Thyroid gland (tissue), 4 donors: ENCODE measurements around the gene S1PR5. TPM values are rescaled to one million over a fixed set of nuclear protein-coding genes. Genes with fewer than 3 reads are reported as not detected.

Experiments used
- DNase-seq, 2 donors: peaks; one replicate each; pipeline ENCODE4 v3.0.0-alpha.2; 2019
- H3K27ac ChIP-seq, 3 donors: fragments of 200-600 bp; sonication (generic); 1 replicate in 2 of 3; 2 replicates in 1 of 3; pipeline ENCODE4 v1.5.1; 2016 to 2019; ENCODE audit warnings: mild to moderate bottlenecking in 1 of 3, moderate library complexity in 1 of 3
- H3K27me3 ChIP-seq: fragments of 200-600 bp; sonication (generic); one replicate; pipeline ENCODE4 v1.5.1; 2019
- H3K36me3 ChIP-seq, 2 donors: fragments of 200-600 bp; sonication (generic); one replicate each; pipeline ENCODE4 v1.5.1; 2016 to 2019
- H3K4me1 ChIP-seq, 2 donors: fragments of 200-600 bp; sonication (generic); one replicate each; pipeline ENCODE4 v1.5.1; 2017 to 2019
- H3K4me3 ChIP-seq, 3 donors: fragments of 200-600 bp; sonication (generic); replicated peaks in 1 of 3; 1 replicate in 2 of 3; 2 replicates in 1 of 3; pipeline ENCODE4 v1.5.1; 2016; ENCODE audit warnings: mild to moderate bottlenecking in 1 of 3
- H3K9me3 ChIP-seq: fragments of 200-600 bp; sonication (generic); one replicate; pipeline ENCODE4 v1.5.1; 2017
- CTCF ChIP-seq, 6 experiments: fragments of 200-600 bp in 3 of 6; fragments of 450-650 bp in 3 of 6; sonication (generic) in 3 of 6; IDR thresholded peaks; one replicate each; pipeline ENCODE4 v1.5.1; 2016 to 2019; ENCODE audit warnings: antibody characterized with exemption in 6 of 6, mild to moderate bottlenecking in 2 of 6, inconsistent platforms in 1 of 6, moderate library complexity in 1 of 6
- POLR2A ChIP-seq, 2 donors: fragments of 450-650 bp; IDR thresholded peaks; one replicate each; pipeline ENCODE4 v1.6.1; 2017; ENCODE audit warnings: antibody characterized with exemption in 2 of 2, mild to moderate bottlenecking in 2 of 2, moderate library complexity in 1 of 2
- WGBS, 2 donors: methylation state at CpG; one replicate each; pipeline ENCODE4 v1.1.5; 2017; 5-methylcytosine and 5-hydroxymethylcytosine counted together
- intact Hi-C: fragments of 100-400 bp; cut with DNase I; formaldehyde crosslinking; loops from one replicate; pipeline ENCODE4 v1.15.1; 2023
- total RNA-seq, 4 donors: library from RNA; depleted of rRNA; stranded (reverse); fragments of >200 nt; gene quantifications; one replicate each; pipeline ENCODE4 v1.2.3, GENCODE V29; 2016

The S1PR5 gene
- total RNA-seq, 4 donors from 2014 or later, result 0.22 to 0.59 (median 0.27) TPM; not detected in 1

- 81 to 82% methylated on average over 11 to 13 of the region's 13 CpGs for WGBS, 2 donors
- H3K27ac ChIP-seq, result no peak overlapping the region
- intact Hi-C loops, result no loop called here
- H3K4me3 ChIP-seq, result no peak overlapping the region
- peaks cover 13 to 18% of the 10 kb centered on the region in 2 donors for H3K4me1 ChIP-seq
- H3K9me3 ChIP-seq, result no peaks in the 10 kb centered on the region
- no peaks in the 10 kb centered on the region for H3K36me3 ChIP-seq
- TF ChIP-seq POLR2A (IDR thresholded peaks at IDR 0.05), result no peak
- no peak for TF ChIP-seq CTCF (IDR thresholded peaks at IDR 0.05)
- DNase-seq, result no peak
- H3K27me3 ChIP-seq, result peaks cover 7% of the 10 kb centered on the region
Measured at GRCh38 chr19:10521461-10522171, 4.4 kb upstream of the S1PR5 start.

- no peak overlapping the region for H3K27ac ChIP-seq
- intact Hi-C loops, result no loop called here
- H3K4me1 ChIP-seq, result peaks cover 13 to 18% of the 10 kb centered on the region in 2 donors
- 79 to 86% methylated on average over 13 to 15 of the region's 15 CpGs for WGBS, 2 donors
- peaks cover 7% of the 10 kb centered on the region for H3K27me3 ChIP-seq
- H3K4me3 ChIP-seq, result no peak overlapping the region
- no peaks in the 10 kb centered on the region for H3K36me3 ChIP-seq
- TF ChIP-seq POLR2A (IDR thresholded peaks at IDR 0.05) (no peak), CTCF (IDR thresholded peaks at IDR 0.05) (no peak)
- H3K9me3 ChIP-seq, result no peaks in the 10 kb centered on the region
- no peak for DNase-seq
Measured at GRCh38 chr19:10520652-10521318, 3.5 kb upstream of the S1PR5 start.

DNA sequence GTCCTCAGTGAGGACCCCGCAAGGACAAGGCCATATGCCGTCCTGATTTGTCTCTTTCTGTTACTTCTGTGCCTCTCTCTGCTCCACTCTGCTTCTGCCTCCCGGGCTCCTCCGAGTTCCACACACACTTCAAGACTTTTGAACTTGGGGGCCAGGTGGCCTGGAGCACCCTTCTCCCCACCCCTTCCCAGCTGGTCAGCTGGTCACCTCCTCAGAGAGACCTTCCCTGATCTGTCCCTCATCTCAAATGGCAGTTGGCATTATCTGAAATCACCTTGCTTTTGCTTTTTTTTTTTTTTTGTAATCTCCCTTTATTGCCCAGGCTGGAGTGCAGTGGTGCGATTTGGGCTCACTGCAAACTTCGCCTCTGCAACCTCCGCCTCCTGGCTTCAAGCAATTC is 2.2 kb upstream of the S1PR5 start:
- peaks cover 7% of the 10 kb centered on the region for H3K27me3 ChIP-seq
- intact Hi-C loops, result no loop called here

GRCh38 chr19:10518444-10519361 is 1.5 kb upstream of the S1PR5 start:
- peaks cover 11% of the 10 kb centered on the region for H3K27me3 ChIP-seq
- DNase-seq, result no peak

More for the DNA sequence above, 2.2 kb upstream of the S1PR5 start:
- WGBS, 2 donors, result 78 to 80% methylated on average over 7 of the region's 7 CpGs
- Histone ChIP-seq H3K4me1 (peaks cover 13 to 21% of the 10 kb centered on the region in 2 donors), H3K9me3 (no peaks in the 10 kb centered on the region), H3K36me3 (no peaks in the 10 kb centered on the region), H3K4me3 (no peak overlapping the region), H3K27ac (no peak overlapping the region)
- TF ChIP-seq POLR2A (IDR thresholded peaks at IDR 0.05) (no peak), CTCF (IDR thresholded peaks at IDR 0.05) (no peak)
- no peak for DNase-seq

More at GRCh38 chr19:10518444-10519361, 1.5 kb upstream of the S1PR5 start:
- Histone ChIP-seq H3K36me3 (no peaks in the 10 kb centered on the region), H3K9me3 (no peaks in the 10 kb centered on the region), H3K4me3 (no peak overlapping the region), H3K4me1 (peaks cover 13 to 25% of the 10 kb centered on the region in 2 donors), H3K27ac (no peak overlapping the region)
- no peak for TF ChIP-seq POLR2A (IDR thresholded peaks at IDR 0.05)
- no peak for TF ChIP-seq CTCF (IDR thresholded peaks at IDR 0.05)
- intact Hi-C loops, result no loop called here
- 10 to 13% methylated on average over 23 of the region's 33 CpGs for WGBS, 2 donors
